Measurements from ENCODE around the gene SH2B2.

The SH2B2 gene

GRCh38 chr7:102264367-102264891 lies 22.2 kb upstream of the SH2B2 start:
- no peak for DNase-seq (ENCODE audit: low read depth in 1 of 2, low spot score in 1 of 2)

GRCh38 chr7:102266541-102266940 lies 20.1 kb upstream of the SH2B2 start:
- no peak for DNase-seq (ENCODE audit: low read depth in 1 of 2, low spot score in 1 of 2)

GRCh38 chr7:102268635-102269034 lies 18.0 kb upstream of the SH2B2 start:
- DNase-seq (ENCODE audit: low read depth in 1 of 2, low spot score in 1 of 2): no peak

GRCh38 chr7:102270178-102270887 lies 16.3 kb upstream of the SH2B2 start:
- no peak for DNase-seq (ENCODE audit: low read depth in 1 of 2, low spot score in 1 of 2)

- no peak for DNase-seq (ENCODE audit: low read depth in 1 of 2, low spot score in 1 of 2)
These were observed 15.4 kb upstream of the SH2B2 start for GRCh38 chr7:102271158-102271798.

- DNase-seq (ENCODE audit: low read depth in 1 of 2, low spot score in 1 of 2): peak; percentile 52 to 70
These were observed 14.4 kb upstream of the SH2B2 start for GRCh38 chr7:102272075-102272916.

- no peak for DNase-seq (ENCODE audit: low read depth in 1 of 2, low spot score in 1 of 2)
These were observed 13.5 kb upstream of the SH2B2 start for GRCh38 chr7:102272917-102273748.

GRCh38 chr7:102273749-102274712 lies 12.6 kb upstream of the SH2B2 start:
- no peak for DNase-seq (ENCODE audit: low read depth in 1 of 2, low spot score in 1 of 2)

- DNase-seq (ENCODE audit: low read depth in 1 of 2, low spot score in 1 of 2): no peak
These were observed 11.5 kb upstream of the SH2B2 start for GRCh38 chr7:102275123-102275703.

GRCh38 chr7:102277901-102278300 lies 8.8 kb upstream of the SH2B2 start:
- no peak for DNase-seq (ENCODE audit: low read depth in 1 of 2, low spot score in 1 of 2)

- peak; percentile 24 to 26 for DNase-seq (ENCODE audit: low read depth in 1 of 2, low spot score in 1 of 2)
These were observed 6.9 kb upstream of the SH2B2 start for GRCh38 chr7:102279537-102280400.

GRCh38 chr7:102280521-102280920 lies 6.1 kb upstream of the SH2B2 start:
- no peak for DNase-seq (ENCODE audit: low read depth in 1 of 2, low spot score in 1 of 2)

- no peak for DNase-seq (ENCODE audit: low read depth in 1 of 2, low spot score in 1 of 2)
These were observed 4.9 kb upstream of the SH2B2 start for GRCh38 chr7:102281785-102282184.

- DNase-seq (ENCODE audit: low read depth in 1 of 2, low spot score in 1 of 2): no peak
These were observed 4.0 kb upstream of the SH2B2 start for GRCh38 chr7:102282465-102283362.

- no peak for DNase-seq (ENCODE audit: low read depth in 1 of 2, low spot score in 1 of 2)
These were observed 3.0 kb upstream of the SH2B2 start for GRCh38 chr7:102283477-102284189.

- DNase-seq (ENCODE audit: low read depth in 1 of 2, low spot score in 1 of 2): no peak
These were observed 2.3 kb upstream of the SH2B2 start for GRCh38 chr7:102284399-102284798.

All from stimulated activated CD4-positive, alpha-beta T cell treated with anti-CD3 and anti-CD28 coated beads, Interleukin-15, amount 100 ng/mL, for 1 hour (primary cell).